BE2C (cell line): ENCODE measurements around the gene PSTPIP1.

Experiments used
- DNase-seq: peaks from one replicate; pipeline ENCODE4 v3.0.0-alpha.2; 2020
- H3K27me3 ChIP-seq: fragments of 250-450 bp; sonication (Bioruptor Pico); 2 replicates; pipeline ENCODE4 v1.5.1; 2020; ENCODE audit warnings: mild to moderate bottlenecking
- H3K36me3 ChIP-seq: fragments of 250-450 bp; sonication (Bioruptor Pico); 2 replicates; pipeline ENCODE4 v1.5.1; 2020; ENCODE audit warnings: mild to moderate bottlenecking
- H3K4me1 ChIP-seq: fragments of 250-450 bp; sonication (Bioruptor Pico); 2 replicates; pipeline ENCODE4 v1.5.1; 2020
- H3K4me3 ChIP-seq: 2 replicates; pipeline ENCODE4 v1.5.1; 2011; ENCODE audit warnings: low read depth, low read length
- H3K9me3 ChIP-seq: fragments of 250-450 bp; sonication (Bioruptor Pico); 2 replicates; pipeline ENCODE4 v1.5.1; 2020
- TF ChIP-seq, protein P1 (sequence below): IDR thresholded peaks from 2 replicates; pipeline ENCODE4 v1.5.1; 2012; ENCODE audit warnings: mild to moderate bottlenecking, low read depth, low read length

PSTPIP1 gene

DNA sequence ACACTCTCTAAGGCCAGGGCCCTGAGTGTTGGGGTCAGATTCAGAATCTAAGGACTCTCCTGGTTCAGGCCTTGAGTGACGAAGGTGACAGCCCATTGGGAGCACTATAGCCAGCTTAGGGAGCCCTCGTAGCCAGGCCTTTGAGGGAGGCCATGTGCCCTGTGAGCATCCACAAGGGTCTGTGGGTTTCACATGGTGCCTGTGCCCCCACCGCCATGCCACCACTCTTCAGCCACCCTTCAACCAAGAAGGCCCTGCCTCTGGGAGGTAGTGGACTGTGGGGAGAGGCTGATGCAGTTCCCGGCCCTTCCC, 38.4 kb downstream of the PSTPIP1 start:
- Histone ChIP-seq H3K4me3 (no peak overlapping the region), H3K36me3 (peaks cover 15% of the 10 kb centered on the region), H3K27me3 (no peaks in the 10 kb centered on the region), H3K9me3 (no peaks in the 10 kb centered on the region), H3K4me1 (no peaks in the 10 kb centered on the region)
- TF ChIP-seq, protein P1, sequence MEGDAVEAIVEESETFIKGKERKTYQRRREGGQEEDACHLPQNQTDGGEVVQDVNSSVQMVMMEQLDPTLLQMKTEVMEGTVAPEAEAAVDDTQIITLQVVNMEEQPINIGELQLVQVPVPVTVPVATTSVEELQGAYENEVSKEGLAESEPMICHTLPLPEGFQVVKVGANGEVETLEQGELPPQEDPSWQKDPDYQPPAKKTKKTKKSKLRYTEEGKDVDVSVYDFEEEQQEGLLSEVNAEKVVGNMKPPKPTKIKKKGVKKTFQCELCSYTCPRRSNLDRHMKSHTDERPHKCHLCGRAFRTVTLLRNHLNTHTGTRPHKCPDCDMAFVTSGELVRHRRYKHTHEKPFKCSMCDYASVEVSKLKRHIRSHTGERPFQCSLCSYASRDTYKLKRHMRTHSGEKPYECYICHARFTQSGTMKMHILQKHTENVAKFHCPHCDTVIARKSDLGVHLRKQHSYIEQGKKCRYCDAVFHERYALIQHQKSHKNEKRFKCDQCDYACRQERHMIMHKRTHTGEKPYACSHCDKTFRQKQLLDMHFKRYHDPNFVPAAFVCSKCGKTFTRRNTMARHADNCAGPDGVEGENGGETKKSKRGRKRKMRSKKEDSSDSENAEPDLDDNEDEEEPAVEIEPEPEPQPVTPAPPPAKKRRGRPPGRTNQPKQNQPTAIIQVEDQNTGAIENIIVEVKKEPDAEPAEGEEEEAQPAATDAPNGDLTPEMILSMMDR = no peak
- no peak for DNase-seq

DNA sequence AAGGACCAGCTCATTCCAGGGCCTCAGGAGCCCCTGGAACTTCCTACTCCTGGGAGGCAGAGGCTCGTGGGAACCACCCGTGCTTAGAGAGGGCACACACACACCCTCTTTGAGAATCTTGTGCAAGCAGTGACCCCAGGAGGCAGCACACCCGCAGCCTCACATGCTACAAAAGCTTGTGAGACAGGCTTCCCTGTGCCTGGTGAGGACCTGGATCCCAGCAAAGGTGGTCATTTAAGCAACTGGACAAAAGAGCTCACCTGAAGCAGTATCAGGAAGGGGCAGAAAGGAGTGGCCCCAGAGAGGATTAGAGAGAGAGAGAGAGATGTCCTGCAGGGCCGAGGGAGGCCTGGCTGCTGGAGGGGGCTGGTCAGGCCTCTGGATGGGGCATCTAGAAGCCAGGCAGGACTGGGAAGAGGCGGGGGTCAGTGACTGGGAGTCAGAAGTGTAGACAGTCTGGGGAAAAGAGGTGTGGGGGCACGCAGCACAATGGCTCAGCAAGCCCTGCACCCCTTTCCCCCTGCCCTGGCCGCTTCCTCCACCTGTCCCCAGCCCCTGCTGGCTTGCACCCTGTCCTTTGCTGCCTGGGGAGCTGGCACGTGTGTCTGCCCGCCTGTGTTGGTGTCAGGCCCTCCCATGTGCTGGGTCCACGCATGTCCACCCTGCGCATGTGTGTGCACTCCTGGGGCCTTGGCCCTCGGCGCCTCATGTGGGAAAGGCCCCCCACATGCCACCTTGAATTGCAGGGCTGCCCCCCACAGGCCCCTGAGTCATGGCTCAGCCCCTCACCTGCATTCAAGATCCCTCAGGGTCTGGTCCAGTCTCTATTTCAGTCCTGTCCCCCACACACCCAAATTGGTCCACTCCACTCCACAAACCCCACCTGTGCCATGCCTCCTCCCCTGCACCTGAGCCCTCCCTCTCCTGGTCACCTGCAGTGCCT, 39.1 kb downstream of the PSTPIP1 start:
- no peaks in the 10 kb centered on the region for H3K9me3 ChIP-seq
- no peaks in the 10 kb centered on the region for H3K27me3 ChIP-seq
- TF ChIP-seq, protein P1 = no peak
- no peak for DNase-seq
- peaks cover 15% of the 10 kb centered on the region for H3K36me3 ChIP-seq
- no peak overlapping the region for H3K4me3 ChIP-seq
- no peaks in the 10 kb centered on the region for H3K4me1 ChIP-seq

DNA sequence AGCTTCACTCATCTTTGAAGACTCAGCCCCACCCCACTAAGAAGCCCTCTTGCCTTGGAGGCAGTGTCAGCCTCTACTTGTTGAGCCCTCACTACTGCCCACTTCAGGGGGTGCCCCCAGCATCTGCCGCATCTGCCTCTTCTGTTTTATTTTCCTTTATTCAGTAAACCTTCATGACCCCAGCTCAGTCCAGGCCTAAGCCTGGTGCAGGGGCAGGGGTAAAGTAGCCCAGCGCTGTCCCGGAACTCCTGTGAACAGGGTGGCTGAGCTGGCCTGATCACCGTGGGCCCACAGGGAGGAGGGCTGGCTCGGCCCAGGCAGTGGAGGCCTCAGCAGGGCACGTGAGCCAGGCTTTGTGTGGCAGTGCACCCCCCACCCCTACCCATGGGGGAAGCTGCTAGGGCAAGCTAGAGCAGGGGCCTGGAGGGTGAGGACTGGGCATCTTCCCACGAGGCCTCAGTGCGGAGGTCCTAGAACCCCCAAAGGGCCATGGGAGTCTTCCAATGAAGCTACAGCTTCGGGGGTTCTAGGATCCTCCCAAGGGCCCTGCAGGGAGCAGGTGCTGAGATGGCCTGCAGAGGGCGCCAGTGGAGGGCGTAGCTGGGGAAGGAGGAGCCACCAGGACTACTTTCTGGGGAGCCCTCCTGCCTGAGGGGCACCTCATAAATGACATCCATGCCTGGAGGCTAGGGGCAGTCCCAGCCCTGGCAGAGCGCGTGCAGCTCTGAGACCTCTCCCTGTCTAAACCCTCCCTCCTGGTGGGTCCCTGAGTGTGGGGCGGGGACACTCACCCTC, 40.0 kb downstream of the PSTPIP1 start:
- H3K27me3 ChIP-seq = no peaks in the 10 kb centered on the region
- peaks cover 15% of the 10 kb centered on the region for H3K36me3 ChIP-seq

DNA sequence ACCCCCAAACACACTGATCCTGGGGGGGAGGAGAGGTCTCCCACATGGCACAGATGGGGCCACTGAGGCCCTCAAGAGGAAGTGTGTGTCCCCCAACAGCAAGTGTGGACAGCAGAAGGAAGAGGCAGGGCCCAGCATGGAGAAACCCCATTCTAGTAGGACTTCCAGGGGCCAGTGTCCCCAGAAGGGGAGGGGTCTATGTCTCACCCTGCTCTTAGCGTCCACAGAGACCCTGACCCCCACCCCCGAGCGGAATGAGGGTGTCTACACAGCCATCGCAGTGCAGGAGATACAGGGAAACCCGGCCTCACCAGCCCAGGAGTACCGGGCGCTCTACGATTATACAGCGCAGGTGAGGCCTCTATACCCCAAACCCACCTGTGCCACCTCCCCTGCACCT, 40.7 kb downstream of the PSTPIP1 start:
- Histone ChIP-seq H3K4me3 (no peak overlapping the region), H3K4me1 (no peaks in the 10 kb centered on the region), H3K9me3 (no peaks in the 10 kb centered on the region), H3K36me3 (peaks cover 15% of the 10 kb centered on the region), H3K27me3 (no peaks in the 10 kb centered on the region)
- TF ChIP-seq, protein P1 = no peak
- DNase-seq = no peak

More for the DNA sequence above, 40.0 kb downstream of the PSTPIP1 start:
- Histone ChIP-seq H3K9me3 (no peaks in the 10 kb centered on the region), H3K4me3 (no peak overlapping the region), H3K4me1 (no peaks in the 10 kb centered on the region)
- DNase-seq = peak; percentile 47
- TF ChIP-seq, protein P1 = peak; percentile 72

DNA sequence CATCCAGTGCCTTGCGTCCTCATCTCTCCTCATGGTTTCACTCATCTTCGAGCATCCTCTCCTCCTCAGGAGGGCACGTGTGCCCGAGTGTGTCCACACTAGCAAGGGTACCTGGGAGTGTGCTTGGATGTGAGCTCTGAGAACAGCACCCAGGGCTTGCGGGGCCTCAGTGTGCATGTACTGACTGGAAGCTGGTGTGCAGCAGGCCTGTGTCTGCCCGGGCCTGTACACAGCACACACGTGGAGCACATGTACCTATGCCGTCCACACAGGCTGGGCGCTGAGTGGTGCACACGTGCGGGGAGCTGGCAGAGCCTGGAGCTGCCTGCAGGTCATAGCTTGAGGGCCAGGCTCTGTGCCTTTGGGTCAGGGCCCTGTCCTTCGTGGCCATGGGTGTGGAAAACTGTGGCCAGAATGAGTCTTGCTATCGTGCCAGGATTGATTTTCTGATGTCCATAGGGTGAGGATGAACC, 41.1 kb downstream of the PSTPIP1 start:
- TF ChIP-seq, protein P1 = no peak

More for the DNA sequence above, 41.1 kb downstream of the PSTPIP1 start:
- no peaks in the 10 kb centered on the region for H3K9me3 ChIP-seq
- no peaks in the 10 kb centered on the region for H3K4me1 ChIP-seq
- H3K36me3 ChIP-seq = peaks cover 15% of the 10 kb centered on the region
- no peak for DNase-seq
- no peaks in the 10 kb centered on the region for H3K27me3 ChIP-seq
- H3K4me3 ChIP-seq = no peak overlapping the region
